SH-SY5Y (cell line): ENCODE data around the gene GPR31.

Experiments
- GATA2 ChIP-seq: IDR thresholded peaks from 2 replicates; pipeline ENCODE4 v1.6.1; 2011; ENCODE audit warnings: mild to moderate bottlenecking, low read depth, low read length
- GATA3 ChIP-seq: IDR thresholded peaks from 2 replicates; pipeline ENCODE4 v1.6.1; 2011; ENCODE audit warnings: low read depth, mild to moderate bottlenecking, low read length, moderate library complexity

DNA sequence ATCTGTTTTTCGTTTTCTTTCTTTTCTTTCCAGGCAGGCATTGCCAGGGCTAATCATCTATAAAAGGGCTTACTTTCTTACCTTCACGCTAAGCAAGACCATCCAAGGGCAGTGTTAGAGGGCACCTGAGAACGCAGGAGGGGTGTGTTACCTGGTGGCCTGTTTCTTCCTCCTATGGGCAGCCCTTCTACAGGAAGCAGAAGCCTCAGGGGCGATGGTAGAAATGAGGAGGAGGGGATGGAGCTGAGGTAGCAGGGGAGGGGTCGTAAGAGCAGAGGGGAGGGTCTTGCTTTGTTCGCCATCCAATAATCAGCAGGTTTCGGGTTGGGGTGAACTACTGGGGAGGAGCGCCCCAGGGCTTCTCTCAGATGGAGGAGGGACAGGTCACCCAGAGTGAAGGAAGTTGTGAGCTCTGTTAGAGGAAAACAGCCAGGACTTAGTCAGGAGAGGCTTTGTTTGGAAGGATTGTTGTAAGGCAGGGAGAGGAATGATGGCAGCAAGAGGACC is 36.4 kb downstream of the GPR31 start:
- TF ChIP-seq GATA3 (no peak), GATA2 (no peak)
